NCI-H2196 (cell line): ENCODE results near the gene PKIB.
"Not testable (repeated sequence)": the region's sequence is repeated elsewhere in the genome, so short reads cannot be mapped to it uniquely, and the experiment has no call there.

Experiments used
- DNase-seq: peaks from one replicate; lab custom pipeline; 2025; ENCODE audit not compliant: unreplicated experiment; lab: John Stamatoyannopoulos, UW

The PKIB gene

GRCh38 chr6:122620428-122620827 is 10.2 kb downstream of the PKIB start:
- no peak for DNase-seq

GRCh38 chr6:122620902-122621301 is 10.7 kb downstream of the PKIB start:
- peak; percentile 11 for DNase-seq

- peak; percentile 5 for DNase-seq
These were observed 11.4 kb downstream of the PKIB start for GRCh38 chr6:122621638-122622037.

- no peak for DNase-seq
These were observed 12.3 kb downstream of the PKIB start for GRCh38 chr6:122622479-122622878.

GRCh38 chr6:122623279-122623678 is 13.1 kb downstream of the PKIB start:
- no peak for DNase-seq

GRCh38 chr6:122624853-122625252 is 14.6 kb downstream of the PKIB start:
- DNase-seq = no peak

- no peak for DNase-seq
These were observed 18.5 kb downstream of the PKIB start for GRCh38 chr6:122628714-122629113.

GRCh38 chr6:122631571-122632249 is 21.5 kb downstream of the PKIB start:
- DNase-seq = no peak

GRCh38 chr6:122640366-122640765 is 30.2 kb downstream of the PKIB start:
- DNase-seq = no peak

- DNase-seq = no peak
These were observed 31.6 kb downstream of the PKIB start for GRCh38 chr6:122641819-122642218.

GRCh38 chr6:122642604-122643003 is 32.4 kb downstream of the PKIB start:
- not testable (repeated sequence) for DNase-seq

- no peak for DNase-seq
These were observed 35.1 kb downstream of the PKIB start for GRCh38 chr6:122645256-122645655.

GRCh38 chr6:122647765-122648164 is 37.6 kb downstream of the PKIB start:
- DNase-seq = no peak

- peak; percentile 5 for DNase-seq
These were observed 38.5 kb downstream of the PKIB start for GRCh38 chr6:122648726-122649125.

GRCh38 chr6:122649701-122650100 is 39.5 kb downstream of the PKIB start:
- DNase-seq = no peak

- DNase-seq = no peak
These were observed 40.2 kb downstream of the PKIB start for GRCh38 chr6:122650403-122650802.

- no peak for DNase-seq
These were observed 40.8 kb downstream of the PKIB start for GRCh38 chr6:122651031-122651430.

GRCh38 chr6:122651604-122652003 is 41.4 kb downstream of the PKIB start:
- DNase-seq = no peak

GRCh38 chr6:122652431-122652830 is 42.2 kb downstream of the PKIB start:
- DNase-seq = no peak

GRCh38 chr6:122653094-122653493 is 42.9 kb downstream of the PKIB start:
- DNase-seq = no peak

GRCh38 chr6:122654012-122654411 is 43.8 kb downstream of the PKIB start:
- DNase-seq = no peak

- DNase-seq = no peak
These were observed 47.4 kb downstream of the PKIB start for GRCh38 chr6:122657601-122658000.

GRCh38 chr6:122660296-122660695 is 50.1 kb downstream of the PKIB start:
- no peak for DNase-seq
